Activated CD4-positive, alpha-beta T cell treated with anti-CD3 and anti-CD28 coated beads, Interleukin-2, amount 10 ng/mL, durations not matched to agents 7 days and 5 days (primary cell): ENCODE data around the gene GRIK4. TPM values are rescaled to one million over a fixed set of nuclear protein-coding genes. Genes with fewer than 3 reads are reported as not detected.
"Not testable (repeated sequence)": the region's sequence is repeated elsewhere in the genome, so short reads cannot be mapped to it uniquely, and the experiment has no call there.

Experiments
- CTCF ChIA-PET: fragments of 350-600 bp; sonication (Branson Sonifier 250); formaldehyde crosslinking; loops from one replicate; lab custom pipeline; 2021; ENCODE audit warnings: antibody characterized with exemption; lab: Charles Lee
- POLR2A ChIA-PET: fragments of 350-600 bp; sonication (Branson Sonifier 250); formaldehyde crosslinking; loops from one replicate; lab custom pipeline; 2021; ENCODE audit warnings: antibody characterized with exemption; lab: Charles Lee
- DNase-seq: peaks from one replicate; pipeline ENCODE4 v3.0.0-alpha.2; 2020
- H3K27ac Mint-ChIP-seq: one replicate; pipeline ENCODE4 v1.8.0; 2021; ENCODE audit warnings: mild to moderate bottlenecking, moderate library complexity, mixed read lengths
- H3K27me3 Mint-ChIP-seq: one replicate; pipeline ENCODE4 v1.8.0; 2021; ENCODE audit warnings: mixed read lengths
- H3K36me3 Mint-ChIP-seq: one replicate; pipeline ENCODE4 v1.8.0; 2021; ENCODE audit warnings: low read depth, mixed read lengths
- H3K4me1 Mint-ChIP-seq: one replicate; pipeline ENCODE4 v1.8.0; 2021; ENCODE audit warnings: mixed read lengths
- H3K4me3 Mint-ChIP-seq: one replicate; pipeline ENCODE4 v1.8.0; 2021; ENCODE audit warnings: mild to moderate bottlenecking, moderate library complexity, mixed read lengths
- H3K9me3 Mint-ChIP-seq: one replicate; pipeline ENCODE4 v1.8.0; 2021; ENCODE audit warnings: mixed read lengths
- total RNA-seq, 2 experiments: library from RNA; stranded (reverse); gene quantifications; one replicate each; pipeline ENCODE4 v1.2.3, GENCODE V29; 2021

Gene GRIK4
- total RNA-seq, 2 experiments from 2014 or later = not detected

GRCh38 chr11:120775986-120776951 lies 264.7 kb downstream of the GRIK4 start:
- CTCF ChIA-PET = no interaction called here
- Mint-ChIP-seq H3K9me3 (no peaks in the 10 kb centered on the region), H3K27me3 (peaks cover 7% of the 10 kb centered on the region), H3K27ac (no peak overlapping the region), H3K36me3 (no peaks in the 10 kb centered on the region), H3K4me3 (no peak overlapping the region), H3K4me1 (no peaks in the 10 kb centered on the region)
- no peak for DNase-seq
- POLR2A ChIA-PET = no interaction called here

GRCh38 chr11:120778685-120779490 lies 267.3 kb downstream of the GRIK4 start:
- H3K9me3 Mint-ChIP-seq = no peaks in the 10 kb centered on the region
- DNase-seq = no peak
- no peaks in the 10 kb centered on the region for H3K36me3 Mint-ChIP-seq
- peaks cover 2% of the 10 kb centered on the region for H3K27me3 Mint-ChIP-seq
- H3K27ac Mint-ChIP-seq = no peak overlapping the region
- H3K4me1 Mint-ChIP-seq = no peaks in the 10 kb centered on the region
- POLR2A ChIA-PET = no interaction called here
- no peak overlapping the region for H3K4me3 Mint-ChIP-seq
- CTCF ChIA-PET = no interaction called here

- no peaks in the 10 kb centered on the region for H3K27me3 Mint-ChIP-seq
- POLR2A ChIA-PET = no interaction called here
- H3K9me3 Mint-ChIP-seq = no peaks in the 10 kb centered on the region
- DNase-seq = no peak
- no peak overlapping the region for H3K4me3 Mint-ChIP-seq
- no peaks in the 10 kb centered on the region for H3K4me1 Mint-ChIP-seq
- H3K27ac Mint-ChIP-seq = no peak overlapping the region
- CTCF ChIA-PET = no interaction called here
- H3K36me3 Mint-ChIP-seq = no peaks in the 10 kb centered on the region
These were observed 268.7 kb downstream of the GRIK4 start for GRCh38 chr11:120780239-120780638.

- H3K9me3 Mint-ChIP-seq = no peaks in the 10 kb centered on the region
- no peak for DNase-seq
- no peak overlapping the region for H3K4me3 Mint-ChIP-seq
- no peak overlapping the region for H3K27ac Mint-ChIP-seq
- no peaks in the 10 kb centered on the region for H3K27me3 Mint-ChIP-seq
- ChIA-PET CTCF (no interaction called here), POLR2A (no interaction called here)
- H3K4me1 Mint-ChIP-seq = no peaks in the 10 kb centered on the region
- H3K36me3 Mint-ChIP-seq = no peaks in the 10 kb centered on the region
These were observed 270.1 kb downstream of the GRIK4 start for GRCh38 chr11:120781486-120782120.

- no peak overlapping the region for H3K27ac Mint-ChIP-seq
- ChIA-PET POLR2A (no interaction called here), CTCF (interaction anchor here (0.9 kb wide), 1 partner anchor 17 kb away, joined by 4 read pairs; no protein-coding TSS in a partner anchor)
- no peak overlapping the region for H3K4me3 Mint-ChIP-seq
- DNase-seq = no peak
- no peaks in the 10 kb centered on the region for H3K27me3 Mint-ChIP-seq
- H3K9me3 Mint-ChIP-seq = no peaks in the 10 kb centered on the region
- no peaks in the 10 kb centered on the region for H3K36me3 Mint-ChIP-seq
- H3K4me1 Mint-ChIP-seq = no peaks in the 10 kb centered on the region
These were observed 273.2 kb downstream of the GRIK4 start for GRCh38 chr11:120784566-120785251.

GRCh38 chr11:120785576-120785975 lies 274.0 kb downstream of the GRIK4 start:
- no peak overlapping the region for H3K27ac Mint-ChIP-seq
- POLR2A ChIA-PET = no interaction called here
- CTCF ChIA-PET = interaction anchor here (0.9 kb wide), 1 partner anchor 16 kb away, joined by 4 read pairs; no protein-coding TSS in a partner anchor
- no peaks in the 10 kb centered on the region for H3K4me1 Mint-ChIP-seq
- no peak overlapping the region for H3K4me3 Mint-ChIP-seq
- no peaks in the 10 kb centered on the region for H3K9me3 Mint-ChIP-seq
- no peaks in the 10 kb centered on the region for H3K27me3 Mint-ChIP-seq
- no peaks in the 10 kb centered on the region for H3K36me3 Mint-ChIP-seq
- DNase-seq = no peak

- no peak overlapping the region for H3K27ac Mint-ChIP-seq
- no peaks in the 10 kb centered on the region for H3K9me3 Mint-ChIP-seq
- no peak overlapping the region for H3K4me3 Mint-ChIP-seq
- DNase-seq = no peak
- CTCF ChIA-PET = no interaction called here
- POLR2A ChIA-PET = no interaction called here
- no peaks in the 10 kb centered on the region for H3K27me3 Mint-ChIP-seq
- H3K36me3 Mint-ChIP-seq = no peaks in the 10 kb centered on the region
- no peaks in the 10 kb centered on the region for H3K4me1 Mint-ChIP-seq
These were observed 274.7 kb downstream of the GRIK4 start for GRCh38 chr11:120786206-120786735.

- H3K36me3 Mint-ChIP-seq, H3K27ac Mint-ChIP-seq, CTCF ChIA-PET, POLR2A ChIA-PET, H3K9me3 Mint-ChIP-seq, H3K27me3 Mint-ChIP-seq, H3K4me3 Mint-ChIP-seq, DNase-seq, H3K4me1 Mint-ChIP-seq: not testable (repeated sequence)
These were observed 275.7 kb downstream of the GRIK4 start for GRCh38 chr11:120787224-120787623.

GRCh38 chr11:120789391-120789790 lies 277.8 kb downstream of the GRIK4 start:
- Mint-ChIP-seq H3K36me3 (no peaks in the 10 kb centered on the region), H3K4me1 (no peaks in the 10 kb centered on the region), H3K4me3 (no peak overlapping the region), H3K27ac (no peak overlapping the region), H3K9me3 (no peaks in the 10 kb centered on the region), H3K27me3 (no peaks in the 10 kb centered on the region)
- ChIA-PET POLR2A (no interaction called here), CTCF (no interaction called here)
- no peak for DNase-seq

- no peak overlapping the region for H3K4me3 Mint-ChIP-seq
- no peak for DNase-seq
- POLR2A ChIA-PET = no interaction called here
- H3K27me3 Mint-ChIP-seq = no peaks in the 10 kb centered on the region
- no peaks in the 10 kb centered on the region for H3K36me3 Mint-ChIP-seq
- CTCF ChIA-PET = no interaction called here
- no peaks in the 10 kb centered on the region for H3K9me3 Mint-ChIP-seq
- no peaks in the 10 kb centered on the region for H3K4me1 Mint-ChIP-seq
- no peak overlapping the region for H3K27ac Mint-ChIP-seq
These were observed 280.8 kb downstream of the GRIK4 start for GRCh38 chr11:120792306-120792705.

GRCh38 chr11:120793150-120793549 lies 281.6 kb downstream of the GRIK4 start:
- no peak for DNase-seq
- ChIA-PET CTCF (no interaction called here), POLR2A (no interaction called here)
- Mint-ChIP-seq H3K27me3 (no peaks in the 10 kb centered on the region), H3K36me3 (no peaks in the 10 kb centered on the region), H3K9me3 (no peaks in the 10 kb centered on the region), H3K4me1 (no peaks in the 10 kb centered on the region), H3K4me3 (no peak overlapping the region), H3K27ac (no peak overlapping the region)

- ChIA-PET CTCF (no interaction called here), POLR2A (no interaction called here)
- DNase-seq = no peak
- Mint-ChIP-seq H3K27ac (no peak overlapping the region), H3K27me3 (no peaks in the 10 kb centered on the region), H3K9me3 (no peaks in the 10 kb centered on the region), H3K36me3 (no peaks in the 10 kb centered on the region), H3K4me1 (no peaks in the 10 kb centered on the region), H3K4me3 (no peak overlapping the region)
These were observed 282.4 kb downstream of the GRIK4 start for GRCh38 chr11:120793806-120794479.
